Amniotic epithelial cell (primary cell): Measurements from ENCODE around the gene SALL1.

Source experiments
- DNase-seq: peaks from one replicate; pipeline ENCODE4 v3.0.0-alpha.2; 2010; ENCODE audit warnings: low read depth

The SALL1 gene

GRCh38 chr16:51141106-51141505 is 10.0 kb downstream of the SALL1 start:
- no peak for DNase-seq

DNA sequence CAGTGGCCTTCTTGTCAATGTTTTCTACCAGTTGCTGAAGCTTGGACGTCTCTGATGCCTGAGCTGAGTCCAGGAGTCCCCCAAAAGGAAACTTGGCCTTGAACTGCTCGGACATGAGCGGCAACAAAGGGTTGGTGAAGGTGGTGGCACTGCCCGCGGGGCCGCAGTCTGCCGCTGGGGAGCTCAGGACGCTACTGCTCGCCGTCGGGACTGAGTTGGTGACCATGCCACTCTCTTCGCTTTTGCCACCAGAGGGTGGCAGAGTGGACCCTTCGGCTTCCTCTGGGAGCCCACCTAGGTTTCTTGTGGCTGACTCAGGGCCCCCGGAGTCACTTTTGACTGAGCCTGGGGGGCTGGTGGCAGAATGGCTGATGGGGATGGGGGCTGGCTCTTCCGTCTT is 11.0 kb downstream of the SALL1 start:
- DNase-seq = no peak

DNA sequence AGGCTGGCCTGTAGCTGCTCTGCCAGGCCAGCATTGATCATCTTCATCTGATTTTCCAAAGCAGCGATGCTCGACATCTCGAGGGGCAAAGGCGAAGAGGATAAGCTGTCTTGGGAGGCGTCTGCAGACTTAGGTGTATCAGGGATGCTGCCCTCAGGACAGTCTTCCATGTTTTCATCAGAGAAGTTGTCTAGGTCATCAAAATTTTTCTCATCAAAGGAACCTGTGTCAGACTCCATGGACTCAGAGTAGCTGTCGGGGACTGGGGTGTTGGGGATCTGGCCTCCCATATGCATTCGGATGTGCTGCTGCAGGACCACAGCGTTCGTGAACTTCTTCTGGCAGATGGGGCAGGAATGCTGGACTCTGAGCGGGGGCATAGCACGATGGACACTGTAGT is 11.5 kb downstream of the SALL1 start:
- no peak for DNase-seq

GRCh38 chr16:51138178-51138577 is 12.9 kb downstream of the SALL1 start:
- no peak for DNase-seq

- DNase-seq = no peak
These were observed 14.0 kb downstream of the SALL1 start for GRCh38 chr16:51137097-51137496.

- DNase-seq = no peak
These were observed 16.2 kb downstream of the SALL1 start for GRCh38 chr16:51134876-51135275.

- DNase-seq = no peak
These were observed 16.7 kb downstream of the SALL1 start for GRCh38 chr16:51134269-51134812.

DNA sequence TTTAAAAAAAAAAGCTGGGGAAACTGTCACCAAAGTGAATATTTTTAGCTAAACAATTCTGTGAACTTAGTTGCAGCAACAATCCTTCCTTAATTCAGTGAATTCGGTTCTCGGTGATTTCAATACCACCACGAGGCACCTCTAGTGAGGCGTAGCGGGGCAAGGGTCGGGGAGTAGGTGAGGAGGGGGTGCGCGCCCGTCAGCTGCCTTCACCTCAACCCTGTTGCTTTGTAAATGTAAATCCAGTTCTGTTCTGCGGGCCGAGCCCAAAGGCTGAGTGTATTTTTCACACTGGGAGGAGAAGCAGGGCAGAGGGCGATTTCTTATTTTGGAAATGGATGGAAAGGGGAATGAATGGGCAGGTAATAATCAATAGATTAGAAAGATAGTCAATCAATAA is 17.4 kb downstream of the SALL1 start:
- no peak for DNase-seq

DNA sequence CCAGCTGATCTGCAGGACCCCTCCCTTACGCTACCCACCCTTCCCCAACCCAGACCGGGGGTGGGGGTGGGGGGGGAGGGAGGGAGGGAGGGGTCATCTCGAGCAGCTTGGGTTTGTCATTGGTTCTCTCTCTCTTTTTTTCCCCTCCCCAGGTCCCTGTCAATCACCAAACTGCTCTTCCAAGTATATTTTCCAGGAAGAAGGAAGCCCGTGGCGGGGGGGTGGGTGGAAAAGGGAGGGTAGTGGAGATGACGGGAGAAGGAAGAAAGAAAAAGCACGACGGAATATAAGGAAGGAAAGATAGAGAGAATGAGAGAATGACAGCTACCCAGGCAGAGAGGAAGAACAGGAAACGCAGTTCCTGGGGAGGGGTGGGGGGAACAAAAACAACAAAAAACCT is 17.9 kb downstream of the SALL1 start:
- no peak for DNase-seq

- DNase-seq = no peak
These were observed 18.5 kb downstream of the SALL1 start for GRCh38 chr16:51132490-51133115.

DNA sequence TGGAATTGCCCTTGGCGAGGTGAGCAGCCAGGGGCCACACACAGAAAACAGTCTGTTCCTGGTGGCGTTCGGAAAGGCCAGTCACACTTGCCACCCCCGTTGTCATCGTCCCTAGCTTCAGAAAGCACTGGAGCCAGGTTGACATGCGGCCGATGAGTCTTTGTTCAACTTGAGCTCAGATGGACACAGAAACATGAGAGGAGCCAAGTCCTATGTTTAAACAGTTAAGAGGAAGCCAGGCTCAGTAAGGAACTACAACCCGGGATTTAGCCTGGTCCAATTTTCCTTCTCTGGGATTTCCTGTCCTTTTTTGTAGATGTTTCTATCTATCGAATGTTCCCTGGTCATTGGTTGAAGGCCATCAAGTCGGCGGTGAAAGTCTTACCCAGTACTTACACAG is 19.5 kb downstream of the SALL1 start:
- no peak for DNase-seq

DNA sequence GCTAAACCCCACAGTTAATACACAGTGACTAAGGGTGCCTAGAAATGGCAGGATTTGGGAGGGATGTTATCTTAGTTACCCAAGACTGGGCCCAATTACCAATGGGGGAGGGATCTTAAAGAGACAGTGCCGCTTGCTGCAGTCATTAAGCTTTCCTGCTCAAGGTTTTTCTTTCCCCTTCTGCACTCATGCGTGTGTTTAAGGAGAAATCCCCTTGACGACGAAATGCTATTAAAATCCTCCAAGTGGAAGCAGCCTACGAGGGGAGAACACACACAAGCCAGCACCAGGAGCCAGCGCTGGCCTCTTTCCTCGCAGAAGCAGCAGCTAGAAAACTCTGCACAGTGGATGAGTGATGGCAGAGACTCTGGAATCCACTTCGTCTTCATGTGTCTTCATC is 22.0 kb downstream of the SALL1 start:
- DNase-seq = no peak

DNA sequence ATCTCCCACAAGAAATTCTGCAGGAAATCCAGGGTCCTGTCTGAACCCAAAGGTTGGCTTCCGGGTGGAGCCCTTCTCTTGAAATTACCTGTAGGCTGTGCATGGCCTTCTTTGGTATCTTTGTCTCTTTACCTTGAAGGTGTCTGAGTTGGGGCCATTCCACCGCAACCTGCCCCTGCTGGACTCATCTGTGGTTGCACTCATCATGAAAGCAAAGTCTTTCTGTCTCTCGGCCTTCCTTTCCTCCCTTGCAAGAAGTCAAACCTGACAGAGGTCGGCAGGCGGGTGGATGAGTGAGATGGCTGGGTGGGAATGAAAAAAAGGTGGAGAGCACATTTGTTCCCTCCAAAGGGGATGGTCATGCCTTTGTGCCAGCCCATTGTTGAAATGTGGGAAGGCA is 25.1 kb downstream of the SALL1 start:
- no peak for DNase-seq

GRCh38 chr16:51124896-51125295 is 26.2 kb downstream of the SALL1 start:
- no peak for DNase-seq

- DNase-seq = no peak
These were observed 29.2 kb downstream of the SALL1 start for GRCh38 chr16:51121850-51122249.

GRCh38 chr16:51120730-51121347 is 30.2 kb downstream of the SALL1 start:
- DNase-seq = no peak

DNA sequence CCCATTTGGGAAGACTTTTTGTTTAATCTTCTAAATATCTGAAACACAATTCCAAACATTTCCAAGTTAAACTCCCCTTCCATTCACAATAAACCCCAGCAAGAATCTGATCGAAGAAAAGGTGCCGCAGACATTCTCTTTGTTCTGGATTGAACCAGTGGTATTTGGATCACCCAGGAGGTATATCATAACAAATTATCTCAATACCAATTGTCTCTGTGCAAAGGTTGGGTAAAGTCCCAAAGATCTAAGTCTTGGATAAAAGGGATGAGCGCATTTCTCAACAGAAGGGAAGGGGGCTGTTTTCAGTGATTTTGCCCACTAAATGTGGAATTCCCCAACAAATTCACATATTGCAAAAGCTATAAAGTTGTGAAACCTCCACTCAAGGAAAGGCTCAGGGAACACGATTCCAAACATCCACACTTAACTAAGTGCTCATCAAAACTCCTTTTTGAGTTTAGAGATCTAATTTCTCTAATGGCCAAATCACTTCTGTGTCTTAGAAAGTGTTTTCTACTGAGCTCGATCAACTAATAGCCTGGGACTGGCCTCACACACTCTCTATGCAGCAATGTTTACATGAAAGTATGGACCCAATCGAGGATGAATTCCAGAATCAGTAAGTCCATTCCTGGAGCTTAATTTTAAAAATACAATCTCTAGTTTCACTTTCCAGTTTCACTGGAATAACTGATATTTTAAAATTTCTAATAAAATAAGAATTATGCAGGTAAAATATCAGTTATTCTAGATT is 30.9 kb downstream of the SALL1 start:
- no peak for DNase-seq

GRCh38 chr16:51119556-51119955 is 31.5 kb downstream of the SALL1 start:
- DNase-seq = no peak

GRCh38 chr16:51116353-51116752 is 34.7 kb downstream of the SALL1 start:
- no peak for DNase-seq

DNA sequence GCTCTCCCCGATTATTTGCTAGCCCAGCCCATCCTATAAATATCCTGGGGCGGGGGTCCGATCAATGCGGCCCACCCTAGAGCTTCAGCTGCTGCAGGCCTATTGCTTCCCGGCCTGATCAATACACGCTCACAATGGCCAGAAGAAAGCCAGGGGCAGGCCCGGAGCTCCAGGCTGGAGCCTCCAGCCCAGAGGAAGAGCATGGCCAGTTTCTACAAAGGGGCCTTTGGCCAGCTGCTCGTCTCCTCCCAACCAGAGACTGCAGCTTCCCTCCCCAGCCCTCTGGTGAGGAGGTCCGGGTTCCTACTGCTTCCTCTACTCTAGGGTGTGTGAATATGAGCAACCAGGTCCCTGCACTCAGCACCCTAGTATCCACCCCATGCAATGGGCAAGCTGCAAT is 36.7 kb downstream of the SALL1 start:
- DNase-seq = no peak

- DNase-seq = no peak
These were observed 37.6 kb downstream of the SALL1 start for GRCh38 chr16:51113236-51114125.

GRCh38 chr16:51112323-51112722 is 38.7 kb downstream of the SALL1 start:
- no peak for DNase-seq
